ENCODE data around the gene NFX1. TPM values are rescaled to one million over a fixed set of nuclear protein-coding genes. Genes with fewer than 3 reads are reported as not detected.

The NFX1 gene
- 24.3 TPM for total RNA-seq
- 10 to 100 TPM; 21.9 to 28.9 (median 25.5) TPM for polyA plus RNA-seq (ENCODE audit: insufficient read depth in 1 of 8, insufficient read length in 8 of 8, low replicate concordance in 1 of 8)
- long read RNA-seq, donor 1, full-length matches to known transcripts = 2 of 2 reads
- long read RNA-seq, donor 1, partial matches to known transcripts = 0 of 2 reads
- long read RNA-seq, donor 1, other reads (novel, unspliced or antisense) = 0 of 2 reads
- long read RNA-seq, donor 2 = 0 reads
- long read RNA-seq, donor 3, full-length matches to known transcripts = 1 of 1 reads
- long read RNA-seq, donor 3, partial matches to known transcripts = 0 of 1 reads
- long read RNA-seq, donor 3, other reads (novel, unspliced or antisense) = 0 of 1 reads
- long read RNA-seq, donor 4, partial matches to known transcripts = 0 of 2 reads
- long read RNA-seq, donor 4, other reads (novel, unspliced or antisense) = 0 of 2 reads
- long read RNA-seq, donor 5, partial matches to known transcripts = 0 of 1 reads
- long read RNA-seq, donor 5, other reads (novel, unspliced or antisense) = 0 of 1 reads
- long read RNA-seq, donor 6, partial matches to known transcripts = 6 of 9 reads
- long read RNA-seq, donor 6, other reads (novel, unspliced or antisense) = 0 of 9 reads
- long read RNA-seq, donor 7, full-length matches to known transcripts = 1 of 15 reads
- long read RNA-seq, donor 7, partial matches to known transcripts = 14 of 15 reads
- long read RNA-seq, donor 7, other reads (novel, unspliced or antisense) = 0 of 15 reads
- long read RNA-seq, donor 8, partial matches to known transcripts = 5 of 8 reads
- long read RNA-seq, donor 8, other reads (novel, unspliced or antisense) = 0 of 8 reads
- long read RNA-seq, donor 9, full-length matches to known transcripts = 2 of 8 reads
- long read RNA-seq, donor 9, partial matches to known transcripts = 6 of 8 reads
- long read RNA-seq, donor 9, other reads (novel, unspliced or antisense) = 0 of 8 reads
- long read RNA-seq, donor 10 = 0 reads
- long read RNA-seq, donor 11, partial matches to known transcripts = 0 of 1 reads
- long read RNA-seq, donor 11, other reads (novel, unspliced or antisense) = 0 of 1 reads

DNA sequence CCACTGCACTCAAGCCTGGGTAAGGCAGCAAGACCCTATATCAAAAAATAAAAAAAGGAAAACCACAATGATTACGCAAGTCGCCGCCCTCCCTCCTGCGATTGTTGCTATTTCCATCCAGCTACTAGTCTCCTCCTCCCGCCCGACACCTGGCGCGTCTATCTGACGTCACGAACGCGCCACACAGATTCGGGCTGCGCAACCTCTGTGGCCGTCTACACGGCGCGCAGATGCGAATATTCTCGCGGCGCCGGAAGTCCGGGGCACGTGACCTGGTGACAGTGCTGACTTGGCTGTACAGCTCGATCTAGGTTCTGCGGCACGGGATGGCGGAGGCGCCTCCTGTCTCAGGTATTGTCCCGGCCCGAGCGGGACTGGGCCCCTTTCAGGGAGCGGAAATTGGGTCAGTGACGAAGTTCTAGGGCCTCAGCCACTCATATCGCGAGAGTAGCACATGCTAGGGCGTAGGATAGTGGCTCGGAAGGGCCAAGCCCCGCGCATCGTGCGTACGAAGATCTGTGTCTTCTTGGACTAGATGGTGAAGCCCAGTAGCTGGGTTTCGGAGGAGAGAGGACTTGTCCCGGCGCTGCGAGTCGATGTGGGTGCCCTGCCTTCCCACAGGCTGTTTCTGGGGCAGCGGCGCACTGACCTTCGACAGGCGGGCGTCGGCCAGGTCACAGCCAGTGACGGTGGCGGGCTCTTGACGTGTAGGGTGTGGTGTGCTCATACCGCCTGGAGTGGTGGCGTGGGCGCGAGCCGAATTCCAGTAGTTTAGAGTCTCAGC, at the start of gene NFX1:
Gene NFX1, plus strand, starts transcription at position 270 of the 784 bp plus-strand sequence. Its CDS starts 57 bp downstream, at position 327.
- Histone ChIP-seq H3K9me3 (replicated peaks; ENCODE audit: control insufficient read depth, low read depth, low read length) (no peaks in the 10 kb centered on the region), H3K4me1 (ENCODE audit: control insufficient read depth, insufficient read depth, low read length) (peaks cover 16% of the 10 kb centered on the region), H3K36me3 (ENCODE audit: control insufficient read depth, insufficient read depth, low read length) (peaks cover 22% of the 10 kb centered on the region), H3K27ac (ENCODE audit: low read length) (peak within 1 kb of the TSS; percentile 95), H3K27me3 (ENCODE audit: control insufficient read depth, insufficient read depth, low read length) (no peaks in the 10 kb centered on the region), H3K4me3 (ENCODE audit: low read length) (peak within 1 kb of the TSS; percentile 85)
- peak; percentile 99 for DNase-seq
- WGBS (ENCODE audit: insufficient coverage) = 1% methylated on average over 62 of the region's 63 CpGs

DNA sequence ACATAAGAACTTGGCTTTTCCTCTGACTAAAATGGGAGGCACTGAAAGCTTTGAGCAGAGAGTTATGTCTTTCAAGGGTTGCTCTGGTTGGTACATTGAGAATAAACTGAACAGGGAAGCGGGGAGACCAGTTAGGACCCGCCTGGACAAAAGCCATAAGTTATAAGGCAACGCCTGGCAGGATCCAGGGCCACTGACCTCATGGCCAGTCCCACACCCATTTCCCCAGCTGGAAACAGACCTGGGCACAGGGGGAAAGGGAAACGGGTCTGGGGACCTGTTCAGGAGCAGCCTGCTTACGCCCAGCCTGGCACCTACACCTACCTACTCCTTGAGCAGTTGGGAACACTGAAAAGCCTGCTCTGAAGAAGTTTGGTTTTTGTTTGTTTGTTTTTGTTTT, 49.0 kb upstream of the NFX1 start:
- no peak for DNase-seq
- Histone ChIP-seq H3K36me3 (ENCODE audit: control insufficient read depth, insufficient read depth, low read length) (no peaks in the 10 kb centered on the region), H3K27ac (ENCODE audit: low read length) (no peak overlapping the region), H3K4me3 (ENCODE audit: low read length) (no peak overlapping the region), H3K27me3 (ENCODE audit: control insufficient read depth, insufficient read depth, low read length) (peaks cover 7% of the 10 kb centered on the region), H3K9me3 (replicated peaks; ENCODE audit: control insufficient read depth, low read depth, low read length) (no peaks in the 10 kb centered on the region), H3K4me1 (ENCODE audit: control insufficient read depth, insufficient read depth, low read length) (peaks cover 5% of the 10 kb centered on the region)
- 77% methylated on average over 3 of the region's 5 CpGs for WGBS (ENCODE audit: insufficient coverage)

DNA sequence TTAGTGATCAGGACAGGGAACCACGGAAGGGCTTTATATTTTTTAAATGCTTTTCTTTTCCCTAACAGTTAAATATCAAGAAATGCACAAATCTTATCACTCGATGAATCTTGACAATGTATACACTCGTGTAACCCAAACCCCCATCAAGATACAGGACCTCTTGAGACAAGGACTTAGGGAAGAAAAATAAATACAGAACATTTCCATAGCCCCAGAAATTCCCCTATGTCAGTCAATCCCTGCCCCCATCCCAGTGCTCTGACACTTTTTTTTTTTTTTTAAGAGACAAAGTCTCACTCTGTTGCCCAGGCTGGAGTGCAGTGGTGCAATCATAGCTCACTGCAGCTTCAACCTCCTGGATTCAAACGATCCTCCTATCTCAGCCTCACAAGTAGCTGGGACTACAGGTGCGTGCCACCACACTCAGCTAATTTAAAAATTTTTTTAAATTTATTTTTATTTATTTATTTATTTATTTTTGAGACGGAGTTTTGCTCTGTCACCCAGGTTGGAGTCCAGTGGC, 47.6 kb upstream of the NFX1 start:
- WGBS (ENCODE audit: insufficient coverage) = no CpG with 5 or more reads among the region's 6 CpGs
- H3K4me3 ChIP-seq (ENCODE audit: low read length) = no peak overlapping the region
- no peaks in the 10 kb centered on the region for H3K36me3 ChIP-seq (ENCODE audit: control insufficient read depth, insufficient read depth, low read length)
- H3K27ac ChIP-seq (ENCODE audit: low read length) = no peak overlapping the region
- H3K4me1 ChIP-seq (ENCODE audit: control insufficient read depth, insufficient read depth, low read length) = peaks cover 5% of the 10 kb centered on the region
- DNase-seq = no peak
- peaks cover 4% of the 10 kb centered on the region for H3K27me3 ChIP-seq (ENCODE audit: control insufficient read depth, insufficient read depth, low read length)
- no peaks in the 10 kb centered on the region for H3K9me3 ChIP-seq (replicated peaks; ENCODE audit: control insufficient read depth, low read depth, low read length)

DNA sequence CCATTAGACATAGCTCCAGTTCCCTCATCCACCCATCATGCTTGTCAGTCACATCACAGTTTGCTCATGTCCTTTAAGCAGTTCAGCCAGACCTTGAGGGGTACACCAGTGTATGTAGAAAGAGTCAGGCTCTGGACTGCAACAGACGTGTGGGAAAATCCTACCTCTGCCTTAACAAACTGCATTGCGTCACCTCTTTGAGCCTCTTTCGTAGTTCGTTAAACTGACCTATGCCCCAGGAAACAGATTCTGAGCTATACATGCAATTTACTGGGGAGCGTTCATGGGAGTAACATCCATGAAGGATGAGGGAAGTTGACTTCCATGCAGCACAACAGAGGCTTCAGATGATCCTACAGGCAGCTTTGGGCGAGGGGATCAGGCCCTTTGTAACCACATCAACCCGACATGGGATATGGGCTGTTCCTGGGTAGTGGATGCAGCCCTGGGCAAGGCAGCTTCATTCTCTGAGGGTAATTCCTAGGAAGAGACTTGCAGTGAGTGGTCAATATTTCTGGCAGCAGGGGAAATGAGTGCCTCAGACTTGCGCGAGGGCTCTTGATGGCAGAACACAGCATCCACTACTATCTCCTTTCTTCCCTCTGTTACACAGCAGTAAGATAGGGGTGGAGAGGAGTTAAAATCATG, 46.1 kb upstream of the NFX1 start:
- DNase-seq = no peak
- Histone ChIP-seq H3K36me3 (ENCODE audit: control insufficient read depth, insufficient read depth, low read length) (peaks cover 2% of the 10 kb centered on the region), H3K27me3 (ENCODE audit: control insufficient read depth, insufficient read depth, low read length) (peaks cover 4% of the 10 kb centered on the region), H3K27ac (ENCODE audit: low read length) (no peak overlapping the region), H3K4me3 (ENCODE audit: low read length) (no peak overlapping the region), H3K4me1 (ENCODE audit: control insufficient read depth, insufficient read depth, low read length) (peaks cover 5% of the 10 kb centered on the region), H3K9me3 (replicated peaks; ENCODE audit: control insufficient read depth, low read depth, low read length) (no peaks in the 10 kb centered on the region)
- WGBS (ENCODE audit: insufficient coverage) = 72% methylated on average over 6 of the region's 9 CpGs

DNA sequence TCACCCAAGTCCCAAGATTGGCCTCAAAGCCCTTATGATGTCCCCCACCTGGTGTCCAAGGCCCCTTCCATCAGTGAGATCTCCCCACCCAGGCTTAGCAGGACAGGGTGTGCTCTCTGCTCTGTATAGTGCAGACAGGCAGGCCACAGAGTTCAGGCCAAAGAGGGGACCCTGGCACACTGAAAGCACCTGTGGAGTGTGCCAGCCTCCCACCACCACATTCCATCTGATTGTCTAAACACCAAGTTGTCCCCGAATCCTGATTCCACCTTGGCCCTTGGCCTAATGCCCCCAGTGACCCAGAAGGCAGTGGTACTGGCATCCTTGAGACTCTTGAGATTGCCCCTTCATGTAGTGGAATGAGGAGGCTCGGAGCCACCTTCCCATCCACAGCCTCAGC, 45.0 kb upstream of the NFX1 start:
- 86% methylated on average over 1 of the region's 2 CpGs for WGBS (ENCODE audit: insufficient coverage)
- Histone ChIP-seq H3K27me3 (ENCODE audit: control insufficient read depth, insufficient read depth, low read length) (peaks cover 4% of the 10 kb centered on the region), H3K9me3 (replicated peaks; ENCODE audit: control insufficient read depth, low read depth, low read length) (no peaks in the 10 kb centered on the region), H3K4me1 (ENCODE audit: control insufficient read depth, insufficient read depth, low read length) (no peaks in the 10 kb centered on the region), H3K27ac (ENCODE audit: low read length) (no peak overlapping the region), H3K4me3 (ENCODE audit: low read length) (no peak overlapping the region), H3K36me3 (ENCODE audit: control insufficient read depth, insufficient read depth, low read length) (peaks cover 9% of the 10 kb centered on the region)
- DNase-seq = no peak

DNA sequence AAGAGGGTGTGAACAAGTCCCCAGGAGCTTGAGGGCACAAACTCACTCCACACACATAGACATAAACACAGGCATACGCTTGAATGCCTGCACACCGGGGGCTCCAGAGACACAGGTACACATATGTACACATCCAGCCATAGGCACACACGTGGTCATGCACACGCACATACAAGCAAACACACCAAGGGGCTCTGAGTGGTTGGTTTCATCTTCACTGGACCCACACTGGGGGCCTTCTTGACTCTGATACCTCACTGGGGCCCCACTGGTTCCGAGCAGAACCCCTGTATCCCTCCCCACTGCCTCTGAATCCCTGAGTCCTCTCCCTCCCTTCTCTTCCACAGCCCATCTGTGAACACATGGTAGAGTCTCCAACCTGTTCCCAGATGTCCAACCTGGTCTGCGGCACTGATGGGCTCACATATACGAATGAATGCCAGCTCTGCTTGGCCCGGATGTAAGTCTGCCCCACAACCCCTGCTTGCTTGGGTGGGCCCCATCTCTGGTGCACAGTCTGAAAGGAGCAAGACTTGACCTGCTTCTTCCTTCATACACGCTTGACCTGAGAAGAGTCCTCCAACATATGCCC, 44.0 kb upstream of the NFX1 start:
- WGBS (ENCODE audit: insufficient coverage) = 77% methylated on average over 7 of the region's 9 CpGs
- H3K9me3 ChIP-seq (replicated peaks; ENCODE audit: control insufficient read depth, low read depth, low read length) = no peaks in the 10 kb centered on the region
- no peak overlapping the region for H3K4me3 ChIP-seq (ENCODE audit: low read length)
- DNase-seq = no peak
- H3K27me3 ChIP-seq (ENCODE audit: control insufficient read depth, insufficient read depth, low read length) = peaks cover 3% of the 10 kb centered on the region
- H3K36me3 ChIP-seq (ENCODE audit: control insufficient read depth, insufficient read depth, low read length) = peaks cover 14% of the 10 kb centered on the region
- no peaks in the 10 kb centered on the region for H3K4me1 ChIP-seq (ENCODE audit: control insufficient read depth, insufficient read depth, low read length)
- no peak overlapping the region for H3K27ac ChIP-seq (ENCODE audit: low read length)

DNA sequence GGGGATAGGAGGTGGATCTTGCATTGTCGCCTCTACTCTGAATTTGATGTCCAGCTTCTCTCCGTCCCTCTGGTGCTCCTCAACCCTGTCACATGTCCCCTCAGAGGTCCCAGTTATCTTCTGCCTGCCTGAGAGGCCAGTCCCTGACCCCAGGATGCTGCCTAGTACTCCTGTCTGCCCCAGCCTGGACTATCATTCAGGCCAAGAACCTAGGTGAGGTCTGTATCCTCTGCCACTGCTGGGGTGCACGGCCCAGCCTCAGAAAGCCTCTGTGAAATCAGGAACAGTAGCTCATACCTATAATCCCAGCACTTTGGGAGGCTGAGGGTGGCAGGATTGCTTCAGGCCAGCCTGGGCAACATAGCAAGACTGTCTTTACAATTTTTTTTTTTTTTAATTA, 41.7 kb upstream of the NFX1 start:
- DNase-seq = no peak
- Histone ChIP-seq H3K36me3 (ENCODE audit: control insufficient read depth, insufficient read depth, low read length) (peaks cover 18% of the 10 kb centered on the region), H3K27ac (ENCODE audit: low read length) (no peak overlapping the region), H3K4me1 (ENCODE audit: control insufficient read depth, insufficient read depth, low read length) (no peaks in the 10 kb centered on the region), H3K27me3 (ENCODE audit: control insufficient read depth, insufficient read depth, low read length) (no peaks in the 10 kb centered on the region), H3K9me3 (replicated peaks; ENCODE audit: control insufficient read depth, low read depth, low read length) (no peaks in the 10 kb centered on the region), H3K4me3 (ENCODE audit: low read length) (no peak overlapping the region)
- WGBS (ENCODE audit: insufficient coverage) = 100% methylated on average over 2 of the region's 3 CpGs

DNA sequence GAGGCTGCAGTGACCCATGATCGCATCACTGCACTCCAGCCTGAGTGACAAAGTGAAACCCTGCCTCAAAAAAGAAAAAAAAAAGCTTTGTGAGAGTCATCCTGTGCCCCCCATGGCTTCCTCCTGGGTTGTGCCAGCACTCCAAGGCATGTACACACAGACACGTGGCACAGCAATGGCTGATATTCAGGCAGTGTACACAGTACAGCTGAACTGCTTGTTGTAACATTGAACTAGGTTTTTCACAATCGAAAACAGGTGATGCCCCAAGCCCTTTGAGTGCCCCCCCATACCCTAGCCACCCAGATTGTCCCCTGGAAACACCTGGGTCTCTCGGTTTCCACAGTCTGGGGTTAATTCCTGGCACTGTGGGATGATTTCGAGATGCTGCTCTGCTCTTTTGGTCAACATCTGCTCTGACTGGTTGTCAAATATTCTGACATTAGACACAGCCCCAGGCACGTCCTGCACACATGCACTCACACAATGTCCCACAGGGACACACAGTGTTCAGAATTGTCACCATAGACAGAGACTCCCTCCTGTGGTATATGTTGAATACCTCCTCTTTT, 41.1 kb upstream of the NFX1 start:
- Histone ChIP-seq H3K27ac (ENCODE audit: low read length) (no peak overlapping the region), H3K27me3 (ENCODE audit: control insufficient read depth, insufficient read depth, low read length) (no peaks in the 10 kb centered on the region), H3K4me3 (ENCODE audit: low read length) (no peak overlapping the region), H3K36me3 (ENCODE audit: control insufficient read depth, insufficient read depth, low read length) (peaks cover 21% of the 10 kb centered on the region), H3K9me3 (replicated peaks; ENCODE audit: control insufficient read depth, low read depth, low read length) (no peaks in the 10 kb centered on the region), H3K4me1 (ENCODE audit: control insufficient read depth, insufficient read depth, low read length) (no peaks in the 10 kb centered on the region)
- WGBS (ENCODE audit: insufficient coverage) = 73% methylated on average over 4 of the region's 6 CpGs
- no peak for DNase-seq

DNA sequence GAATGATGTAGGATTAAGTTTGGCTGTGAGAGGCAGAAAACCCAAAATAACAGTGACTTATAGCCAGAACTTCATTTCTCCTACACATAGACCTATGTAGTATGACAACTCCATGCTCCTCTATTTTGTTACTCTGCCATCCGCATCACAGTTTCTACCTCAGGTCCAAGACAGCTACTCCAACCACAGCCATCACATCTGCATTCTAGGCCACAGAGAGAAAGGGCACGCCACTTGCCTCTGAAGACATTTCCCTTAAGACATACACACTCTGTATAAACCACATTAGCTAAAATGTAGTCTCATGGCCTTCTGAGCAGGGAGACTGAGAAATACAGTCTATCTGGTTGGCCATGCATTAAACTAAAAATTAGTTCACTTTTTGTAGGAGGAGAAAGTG, 40.3 kb upstream of the NFX1 start:
- H3K36me3 ChIP-seq (ENCODE audit: control insufficient read depth, insufficient read depth, low read length) = peaks cover 29% of the 10 kb centered on the region
- no peaks in the 10 kb centered on the region for H3K4me1 ChIP-seq (ENCODE audit: control insufficient read depth, insufficient read depth, low read length)
- H3K4me3 ChIP-seq (ENCODE audit: low read length) = no peak overlapping the region
- H3K27me3 ChIP-seq (ENCODE audit: control insufficient read depth, insufficient read depth, low read length) = no peaks in the 10 kb centered on the region
- no peak overlapping the region for H3K27ac ChIP-seq (ENCODE audit: low read length)
- H3K9me3 ChIP-seq (replicated peaks; ENCODE audit: control insufficient read depth, low read depth, low read length) = no peaks in the 10 kb centered on the region
- WGBS (ENCODE audit: insufficient coverage) = 100% methylated on average over 1 of the region's 2 CpGs
- no peak for DNase-seq

All from muscle of leg (tissue), 16 donors.